Mesendoderm (in vitro differentiated cells): ENCODE data around the gene MPDU1.

Source experiments
- DNase-seq: peaks from one replicate; pipeline ENCODE4 v3.0.0; 2013
- H2AK5ac ChIP-seq: 2 replicates; pipeline ENCODE4 v1.6.1; 2013; ENCODE audit warnings: low read length, inconsistent platforms
- H2BK120ac ChIP-seq: 2 replicates; pipeline ENCODE4 v1.6.1; 2013; ENCODE audit warnings: low read depth, mild to moderate bottlenecking, low read length, moderate library complexity, mixed read lengths
- H2BK15ac ChIP-seq: replicated peaks from 2 replicates; pipeline ENCODE4 v1.6.1; 2013; ENCODE audit warnings: low read depth, mild to moderate bottlenecking, moderate library complexity
- H2BK5ac ChIP-seq: 2 replicates; pipeline ENCODE4 v1.6.1; 2013; ENCODE audit warnings: low read length, inconsistent platforms
- H3K18ac ChIP-seq: 2 replicates; pipeline ENCODE4 v1.6.1; 2013; ENCODE audit warnings: mild to moderate bottlenecking, low read length, mixed read lengths
- H3K23ac ChIP-seq: one replicate; pipeline ENCODE4 v1.6.1; 2013; ENCODE audit warnings: low read length
- H3K27ac ChIP-seq: 2 replicates; pipeline ENCODE4 v1.5.1; 2013; ENCODE audit warnings: low read depth, mild to moderate bottlenecking, inconsistent platforms, low read length, moderate library complexity
- H3K27me3 ChIP-seq: 2 replicates; pipeline ENCODE4 v1.6.1; 2013; ENCODE audit warnings: low read length, control low read depth, mild to moderate bottlenecking, inconsistent platforms; ENCODE audit not compliant: insufficient read depth, poor library complexity
- H3K36me3 ChIP-seq: 2 replicates; pipeline ENCODE4 v1.6.1; 2013; ENCODE audit warnings: low read length, inconsistent platforms; ENCODE audit not compliant: control insufficient read depth, insufficient read depth
- H3K4ac ChIP-seq: one replicate; pipeline ENCODE4 v1.6.1; 2013; ENCODE audit warnings: low read depth, mild to moderate bottlenecking, low read length, moderate library complexity
- H3K4me1 ChIP-seq: 2 replicates; pipeline ENCODE4 v1.6.1; 2013; ENCODE audit warnings: low read depth, low read length, inconsistent platforms; ENCODE audit not compliant: control insufficient read depth
- H3K4me2 ChIP-seq: 2 replicates; pipeline ENCODE4 v1.6.1; 2013; ENCODE audit warnings: low read length
- H3K4me3 ChIP-seq: 2 replicates; pipeline ENCODE4 v1.5.1; 2013; ENCODE audit warnings: mild to moderate bottlenecking, low read length
- H3K56ac ChIP-seq: one replicate; pipeline ENCODE4 v1.6.1; 2013; ENCODE audit warnings: low read length
- H3K79me1 ChIP-seq: 2 replicates; pipeline ENCODE4 v1.6.1; 2013; ENCODE audit warnings: low read length, inconsistent platforms
- H3K79me2 ChIP-seq: 2 replicates; pipeline ENCODE4 v1.6.1; 2013; ENCODE audit warnings: mild to moderate bottlenecking, low read length; ENCODE audit not compliant: control insufficient read depth, insufficient read depth
- H3K9ac ChIP-seq: 2 replicates; pipeline ENCODE4 v1.6.1; 2013; ENCODE audit warnings: low read length, inconsistent platforms
- H4K5ac ChIP-seq: one replicate; pipeline ENCODE4 v1.6.1; 2013; ENCODE audit warnings: low read length
- H4K8ac ChIP-seq: one replicate; pipeline ENCODE4 v1.6.1; 2013; ENCODE audit warnings: low read depth, mild to moderate bottlenecking, control low read depth, low read length, moderate library complexity
- WGBS: extraction: QIAGEN DNeasy Blood & Tissue Kit; methylation state at CpG from one replicate; pipeline ENCODE4 v1.1.7; 2013; ENCODE audit warnings: low lambda C conversion rate, missing lambda C conversion rate; ENCODE audit not compliant: insufficient coverage; ENCODE audit errors: extremely low coverage; 5-methylcytosine and 5-hydroxymethylcytosine counted together

MPDU1 gene

DNA sequence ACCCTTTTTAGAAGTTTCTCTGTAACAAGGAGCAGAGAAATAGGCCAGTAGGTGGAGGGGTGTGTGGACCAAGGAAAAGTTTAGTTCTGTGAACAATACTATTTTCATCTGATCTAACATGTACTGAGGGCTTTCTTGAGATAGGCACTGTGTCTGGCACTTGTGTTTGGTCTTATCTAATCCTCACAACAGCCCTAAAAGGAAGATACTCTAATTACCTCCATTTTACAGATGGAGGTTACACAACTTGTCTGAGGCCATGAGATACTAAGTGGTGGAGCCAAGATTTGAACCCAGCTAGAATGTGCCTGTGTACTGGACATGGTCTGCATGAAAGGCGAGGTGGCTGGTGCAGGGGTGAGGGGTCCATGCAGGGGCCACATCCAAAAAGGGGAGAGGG lies 30.3 kb upstream of the MPDU1 start:
- H3K4me1 ChIP-seq: no peaks in the 10 kb centered on the region
- no peak overlapping the region for H3K9ac ChIP-seq
- no peak overlapping the region for H2BK120ac ChIP-seq
- H3K79me2 ChIP-seq: no peaks in the 10 kb centered on the region
- no peak overlapping the region for H3K56ac ChIP-seq
- no peak overlapping the region for H3K4ac ChIP-seq
- no peak overlapping the region for H3K4me3 ChIP-seq
- H2BK5ac ChIP-seq: no peak overlapping the region
- no peak overlapping the region for H3K18ac ChIP-seq
- H3K27me3 ChIP-seq: no peaks in the 10 kb centered on the region
- H3K23ac ChIP-seq: peak overlapping the region; percentile 24
- no peak overlapping the region for H3K27ac ChIP-seq
- H4K5ac ChIP-seq: no peak overlapping the region
- H3K36me3 ChIP-seq: no peaks in the 10 kb centered on the region
- no CpG with 5 or more reads among the region's 1 CpG for WGBS
- no peak overlapping the region for H4K8ac ChIP-seq
- no peak overlapping the region for H2AK5ac ChIP-seq
- H3K79me1 ChIP-seq: no peaks in the 10 kb centered on the region
- no peak for DNase-seq
- no peak overlapping the region for H3K4me2 ChIP-seq
- H2BK15ac ChIP-seq: no peak overlapping the region

DNA sequence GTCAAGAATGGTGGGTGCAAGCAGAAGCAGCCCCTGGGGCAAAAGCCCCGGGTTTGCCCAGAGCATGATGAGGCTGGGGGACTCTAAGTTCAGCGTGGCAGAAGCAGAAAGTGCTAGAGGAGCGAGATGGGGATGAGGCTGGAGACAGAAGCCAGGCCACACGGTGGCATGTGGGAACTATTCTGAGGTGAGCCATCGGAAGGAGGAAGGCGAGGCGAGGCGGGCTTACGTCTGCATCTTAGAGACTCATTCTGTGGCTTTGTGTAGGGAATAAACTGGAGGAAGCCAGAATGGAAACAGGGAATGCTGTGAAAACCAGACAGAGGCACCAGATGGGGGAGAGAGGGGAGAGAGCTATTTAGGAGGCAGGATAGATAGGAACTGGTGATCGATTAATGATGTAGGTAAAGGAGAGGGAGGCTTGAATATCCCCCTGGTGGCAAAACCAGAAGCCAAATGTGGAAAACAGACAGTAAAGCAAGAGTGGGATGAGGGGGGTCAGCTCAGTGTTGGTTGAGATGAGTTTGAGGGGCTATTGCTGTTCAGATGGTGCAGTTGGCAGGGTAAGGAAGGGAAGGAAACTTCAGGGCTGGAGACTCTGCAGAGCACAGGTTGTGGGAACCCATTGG lies 28.2 kb upstream of the MPDU1 start:
- Histone ChIP-seq H3K9ac (no peak overlapping the region), H3K4me2 (no peak overlapping the region), H3K27me3 (no peaks in the 10 kb centered on the region), H3K79me1 (no peaks in the 10 kb centered on the region), H2BK5ac (no peak overlapping the region), H3K56ac (no peak overlapping the region), H4K5ac (no peak overlapping the region), H2AK5ac (no peak overlapping the region), H3K79me2 (no peaks in the 10 kb centered on the region), H4K8ac (no peak overlapping the region), H3K27ac (no peak overlapping the region), H3K4me3 (no peak overlapping the region), H3K18ac (no peak overlapping the region), H2BK15ac (no peak overlapping the region), H3K4ac (no peak overlapping the region), H2BK120ac (no peak overlapping the region), H3K4me1 (no peaks in the 10 kb centered on the region), H3K36me3 (no peaks in the 10 kb centered on the region), H3K23ac (no peak overlapping the region)
- DNase-seq: peak; percentile 51
- WGBS: no CpG with 5 or more reads among the region's 10 CpGs

DNA sequence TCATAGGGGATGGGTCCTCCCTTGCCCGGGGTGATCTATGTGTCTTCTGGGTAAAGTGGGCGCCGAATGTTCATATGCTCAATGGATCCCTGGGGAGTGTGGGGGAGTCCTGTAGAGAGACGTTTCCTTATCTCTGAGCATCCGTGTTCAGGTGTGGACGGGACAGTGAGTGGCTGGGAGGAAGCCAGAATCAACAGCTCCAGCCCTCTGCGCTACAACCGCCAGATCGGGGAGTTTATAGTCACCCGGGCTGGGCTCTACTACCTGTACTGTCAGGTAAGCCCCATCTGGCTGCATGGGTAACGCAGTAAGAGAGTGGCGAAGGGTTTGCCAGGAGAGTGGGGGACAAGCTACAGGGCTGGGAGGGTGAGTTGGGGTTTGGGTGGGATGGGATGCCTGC lies 27.0 kb upstream of the MPDU1 start:
- Histone ChIP-seq H3K18ac (no peak overlapping the region), H3K56ac (no peak overlapping the region), H2BK5ac (no peak overlapping the region), H3K79me2 (no peaks in the 10 kb centered on the region), H3K4me2 (no peak overlapping the region), H3K27ac (no peak overlapping the region), H3K36me3 (no peaks in the 10 kb centered on the region), H3K79me1 (no peaks in the 10 kb centered on the region), H4K8ac (no peak overlapping the region), H2BK120ac (no peak overlapping the region), H4K5ac (no peak overlapping the region), H3K4ac (no peak overlapping the region), H3K23ac (no peak overlapping the region), H2BK15ac (no peak overlapping the region), H3K9ac (no peak overlapping the region), H3K4me1 (peaks cover 4% of the 10 kb centered on the region), H2AK5ac (no peak overlapping the region), H3K27me3 (no peaks in the 10 kb centered on the region), H3K4me3 (no peak overlapping the region)
- no CpG with 5 or more reads among the region's 12 CpGs for WGBS
- no peak for DNase-seq

DNA sequence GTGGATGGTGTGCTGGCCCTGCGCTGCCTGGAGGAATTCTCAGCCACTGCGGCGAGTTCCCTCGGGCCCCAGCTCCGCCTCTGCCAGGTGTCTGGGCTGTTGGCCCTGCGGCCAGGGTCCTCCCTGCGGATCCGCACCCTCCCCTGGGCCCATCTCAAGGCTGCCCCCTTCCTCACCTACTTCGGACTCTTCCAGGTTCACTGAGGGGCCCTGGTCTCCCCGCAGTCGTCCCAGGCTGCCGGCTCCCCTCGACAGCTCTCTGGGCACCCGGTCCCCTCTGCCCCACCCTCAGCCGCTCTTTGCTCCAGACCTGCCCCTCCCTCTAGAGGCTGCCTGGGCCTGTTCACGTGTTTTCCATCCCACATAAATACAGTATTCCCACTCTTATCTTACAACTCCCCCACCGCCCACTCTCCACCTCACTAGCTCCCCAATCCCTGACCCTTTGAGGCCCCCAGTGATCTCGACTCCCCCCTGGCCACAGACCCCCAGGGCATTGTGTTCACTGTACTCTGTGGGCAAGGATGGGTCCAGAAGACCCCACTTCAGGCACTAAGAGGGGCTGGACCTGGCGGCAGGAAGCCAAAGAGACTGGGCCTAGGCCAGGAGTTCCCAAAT lies 26.4 kb upstream of the MPDU1 start:
- WGBS: no CpG with 5 or more reads among the region's 19 CpGs
- H3K18ac ChIP-seq: no peak overlapping the region
- no peaks in the 10 kb centered on the region for H3K36me3 ChIP-seq
- no peak overlapping the region for H3K56ac ChIP-seq
- no peak overlapping the region for H3K4me2 ChIP-seq
- DNase-seq: no peak
- H3K4me3 ChIP-seq: no peak overlapping the region
- H3K9ac ChIP-seq: no peak overlapping the region
- H3K27ac ChIP-seq: no peak overlapping the region
- H3K23ac ChIP-seq: no peak overlapping the region
- no peak overlapping the region for H2AK5ac ChIP-seq
- H3K4me1 ChIP-seq: peaks cover 4% of the 10 kb centered on the region
- no peaks in the 10 kb centered on the region for H3K27me3 ChIP-seq
- H4K8ac ChIP-seq: no peak overlapping the region
- peaks cover under 1% of the 10 kb centered on the region for H3K79me2 ChIP-seq
- no peak overlapping the region for H2BK120ac ChIP-seq
- H3K4ac ChIP-seq: no peak overlapping the region
- no peak overlapping the region for H2BK15ac ChIP-seq
- H3K79me1 ChIP-seq: no peaks in the 10 kb centered on the region
- H2BK5ac ChIP-seq: no peak overlapping the region
- H4K5ac ChIP-seq: no peak overlapping the region

DNA sequence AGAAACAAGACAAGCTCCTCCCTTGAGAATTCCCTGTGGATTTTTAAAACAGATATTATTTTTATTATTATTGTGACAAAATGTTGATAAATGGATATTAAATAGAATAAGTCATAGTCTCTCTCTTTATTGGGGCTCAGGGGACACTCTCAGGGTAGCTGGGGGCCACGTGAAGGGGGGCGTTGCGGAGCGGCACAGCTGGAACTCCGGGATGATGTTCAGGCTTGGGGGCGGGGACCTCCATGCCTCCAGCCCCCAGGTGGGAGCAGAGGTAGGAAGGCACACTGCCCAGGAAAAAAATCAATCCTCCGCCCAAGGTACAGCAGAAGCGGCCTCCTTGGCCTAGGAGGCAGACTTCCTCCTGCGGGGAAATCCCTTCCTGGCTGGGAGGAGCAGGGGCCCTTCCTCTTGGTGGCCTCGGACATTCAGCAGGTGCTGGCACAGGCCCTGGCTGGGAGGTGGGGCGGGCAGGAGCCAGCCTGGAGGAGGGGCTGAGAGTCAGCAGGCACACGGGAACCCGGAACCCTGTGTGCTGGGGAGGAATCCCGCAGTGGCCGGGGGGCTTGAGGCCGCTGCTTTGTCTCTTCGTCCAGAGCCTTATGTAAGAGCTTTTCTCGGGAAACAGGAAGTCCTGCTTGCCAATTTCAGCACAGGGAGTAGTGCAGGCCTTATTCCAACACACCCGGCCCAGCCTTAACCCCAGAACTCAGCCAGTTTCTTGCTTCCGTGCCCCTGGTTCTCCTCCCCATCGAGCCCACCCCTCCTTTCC lies 25.7 kb upstream of the MPDU1 start:
- no peak overlapping the region for H3K4me3 ChIP-seq
- H2AK5ac ChIP-seq: no peak overlapping the region
- H2BK15ac ChIP-seq: no peak overlapping the region
- H2BK120ac ChIP-seq: no peak overlapping the region
- no peak overlapping the region for H4K8ac ChIP-seq
- no peak overlapping the region for H4K5ac ChIP-seq
- no peak overlapping the region for H3K23ac ChIP-seq
- H3K56ac ChIP-seq: peak overlapping the region; percentile 73
- no peaks in the 10 kb centered on the region for H3K27me3 ChIP-seq
- H3K27ac ChIP-seq: no peak overlapping the region
- peaks cover 7% of the 10 kb centered on the region for H3K4me1 ChIP-seq
- WGBS: no CpG with 5 or more reads among the region's 21 CpGs
- H3K4me2 ChIP-seq: no peak overlapping the region
- peaks cover 8% of the 10 kb centered on the region for H3K79me2 ChIP-seq
- peak overlapping the region; percentile 25 for H3K9ac ChIP-seq
- no peak overlapping the region for H3K4ac ChIP-seq
- DNase-seq: peak; percentile 74
- no peak overlapping the region for H3K18ac ChIP-seq
- H2BK5ac ChIP-seq: no peak overlapping the region
- H3K36me3 ChIP-seq: no peaks in the 10 kb centered on the region
- H3K79me1 ChIP-seq: peaks cover 6% of the 10 kb centered on the region
